ENCODE measurements around the gene ADAMTS9. TPM values are rescaled to one million over a fixed set of nuclear protein-coding genes. Genes with fewer than 3 reads are reported as not detected.

Gene ADAMTS9
- total and polyA plus RNA-seq, 2 of the 13 experiments (the other 11 are each of a cell fraction or from before 2014, with no cell fraction given): 0.02 to 0.09 TPM

DNA sequence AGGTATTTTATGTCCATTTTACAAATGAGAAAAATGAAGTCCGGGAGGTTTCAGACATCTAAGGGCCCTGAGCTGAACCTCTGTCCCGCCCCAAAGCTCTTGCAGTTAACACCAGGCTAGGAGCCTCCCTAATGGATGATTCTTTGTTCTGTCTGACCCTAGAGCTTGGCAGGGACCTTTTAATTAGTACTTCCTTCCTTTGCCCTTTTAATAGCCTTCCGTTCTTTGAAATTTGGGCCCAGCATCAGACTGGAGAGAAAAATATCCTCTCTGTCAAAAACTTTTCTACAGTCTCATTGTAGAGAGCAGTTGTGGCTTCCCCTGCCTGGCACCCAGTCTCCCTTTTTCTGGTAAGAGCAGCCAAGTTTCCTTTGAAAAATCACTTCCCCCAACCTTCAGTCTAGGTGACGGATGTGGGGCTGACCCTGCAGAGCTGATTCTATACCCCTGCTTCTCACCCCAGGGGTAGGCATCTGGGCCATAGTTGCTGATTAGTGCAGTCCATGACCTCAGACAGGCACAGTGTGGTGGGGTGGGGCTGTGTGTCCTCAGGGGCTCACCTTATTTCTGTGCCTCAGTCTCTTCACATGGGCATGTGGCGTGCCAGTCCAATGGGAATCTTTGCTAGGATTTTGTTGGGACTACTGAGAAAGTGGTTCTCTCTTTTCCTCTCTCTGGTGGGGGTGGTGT, 220.4 kb downstream of the ADAMTS9 start:
- no peak for DNase-seq (ENCODE audit: low spot score)
- Histone ChIP-seq H3K4me3 (replicated peaks in 1 of 3; ENCODE audit: insufficient read depth in 1 of 3, low read depth in 2 of 3, low read length in 3 of 3) (no peak overlapping the region), H3K4me2 (ENCODE audit: low read depth, low read length) (no peak overlapping the region), H3K79me2 (ENCODE audit: insufficient read depth, low read length) (no peaks in the 10 kb centered on the region), H3K27ac (ENCODE audit: extremely low read length, insufficient read depth, low read length) (no peak overlapping the region), H2AFZ (ENCODE audit: low read length) (no peak overlapping the region), H3K9ac (ENCODE audit: insufficient read depth, low read depth, low read length) (no peak overlapping the region), H3K9me3 (ENCODE audit: low read length) (no peaks in the 10 kb centered on the region), H3K27me3 (ENCODE audit: control insufficient read depth in 1 of 2, insufficient read depth in 2 of 2, low read length in 2 of 2) (no peaks in the 10 kb centered on the region), H4K20me1 (ENCODE audit: insufficient read depth, low read length) (no peaks in the 10 kb centered on the region), H3K36me3 (replicated peaks in 1 of 2; ENCODE audit: control insufficient read depth in 1 of 2, insufficient read depth in 2 of 2, low read length in 2 of 2) (no peaks in the 10 kb centered on the region), H3K4me1 (ENCODE audit: insufficient read depth, low read length) (no peaks in the 10 kb centered on the region)
- no peak for ATAC-seq
- FAIRE-seq: no peak
- intact Hi-C loops (cut with micrococcal nuclease; ENCODE audit: unreplicated experiment): no loop called here
- BruUV-seq (replicated peaks): no TSS peak
- CTCF ChIA-PET (ENCODE audit: low intra/inter-chr PET ratio, low total read pairs): no interaction called here
- in situ Hi-C loops (cut with HindIII; ENCODE audit: extremely low pct_ligation_motif_present, low pct_unique_long_range_greater_than_20kb): no loop called here
- 34% methylated on average over 4 of the region's 5 CpGs for WGBS (ENCODE audit: low lambda C conversion rate)
- TF ChIP-seq TAF15 (IDR thresholded peaks at IDR 0.05; ENCODE audit: low read depth, low read length, poor library complexity, severe bottlenecking) (no peak), ZNF644 (CRISPR knock-in tag; IDR thresholded peaks at IDR 0.05; ENCODE audit: low read depth) (no peak), MAFG (CRISPR knock-in tag; IDR thresholded peaks at IDR 0.05) (no peak), NPAS2 (CRISPR knock-in tag; IDR thresholded peaks at IDR 0.05; ENCODE audit: borderline replicate concordance) (no peak), PTBP1 (IDR thresholded peaks at IDR 0.05; ENCODE audit: low read depth, low read length, poor library complexity, severe bottlenecking) (no peak)
- TF ChIP-seq, protein P1, sequence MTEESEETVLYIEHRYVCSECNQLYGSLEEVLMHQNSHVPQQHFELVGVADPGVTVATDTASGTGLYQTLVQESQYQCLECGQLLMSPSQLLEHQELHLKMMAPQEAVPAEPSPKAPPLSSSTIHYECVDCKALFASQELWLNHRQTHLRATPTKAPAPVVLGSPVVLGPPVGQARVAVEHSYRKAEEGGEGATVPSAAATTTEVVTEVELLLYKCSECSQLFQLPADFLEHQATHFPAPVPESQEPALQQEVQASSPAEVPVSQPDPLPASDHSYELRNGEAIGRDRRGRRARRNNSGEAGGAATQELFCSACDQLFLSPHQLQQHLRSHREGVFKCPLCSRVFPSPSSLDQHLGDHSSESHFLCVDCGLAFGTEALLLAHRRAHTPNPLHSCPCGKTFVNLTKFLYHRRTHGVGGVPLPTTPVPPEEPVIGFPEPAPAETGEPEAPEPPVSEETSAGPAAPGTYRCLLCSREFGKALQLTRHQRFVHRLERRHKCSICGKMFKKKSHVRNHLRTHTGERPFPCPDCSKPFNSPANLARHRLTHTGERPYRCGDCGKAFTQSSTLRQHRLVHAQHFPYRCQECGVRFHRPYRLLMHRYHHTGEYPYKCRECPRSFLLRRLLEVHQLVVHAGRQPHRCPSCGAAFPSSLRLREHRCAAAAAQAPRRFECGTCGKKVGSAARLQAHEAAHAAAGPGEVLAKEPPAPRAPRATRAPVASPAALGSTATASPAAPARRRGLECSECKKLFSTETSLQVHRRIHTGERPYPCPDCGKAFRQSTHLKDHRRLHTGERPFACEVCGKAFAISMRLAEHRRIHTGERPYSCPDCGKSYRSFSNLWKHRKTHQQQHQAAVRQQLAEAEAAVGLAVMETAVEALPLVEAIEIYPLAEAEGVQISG (CRISPR knock-in tag; IDR thresholded peaks at IDR 0.05): no peak
- POLR2A ChIA-PET: no interaction called here

Small RNAs within 50 kb of the gene (small RNA-seq; reads per million reads assigned to genes)
- gene RNU6-739P (ENCODE audit: insufficient read depth in 2 of 3, insufficient read length in 3 of 3, low read depth in 2 of 3, low replicate concordance in 1 of 3): 0 reads per million in 3 experiments
